ENCODE measurements around the gene PREX1. TPM values are rescaled to one million over a fixed set of nuclear protein-coding genes. Genes with fewer than 3 reads are reported as not detected.

PREX1 gene
- total RNA-seq, 1 experiment from 2014 or later, result 9.5 TPM

DNA sequence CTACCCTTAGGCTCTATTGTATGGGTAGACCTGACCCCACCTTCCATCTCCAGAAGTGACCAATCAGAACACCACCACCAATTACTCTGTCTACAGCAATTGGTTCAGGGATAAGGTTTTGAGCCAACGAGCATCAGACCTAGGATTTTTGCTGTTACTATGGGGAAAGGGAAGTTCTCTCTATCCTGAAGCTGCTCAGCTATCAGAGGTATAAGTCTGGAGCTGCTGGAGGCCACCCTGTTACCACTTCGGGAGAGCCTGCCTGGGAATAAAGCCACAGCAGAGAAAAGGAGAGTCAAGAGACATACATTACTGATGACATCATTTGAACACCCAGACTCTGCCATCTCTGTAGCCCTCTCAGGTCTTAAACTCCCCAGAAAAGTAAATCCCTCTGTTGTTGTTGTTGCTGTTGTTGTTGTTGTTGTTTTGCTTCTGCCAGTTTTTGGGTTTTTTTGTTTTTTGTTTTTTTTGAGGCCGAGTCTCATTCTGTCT, 94.5 kb downstream of the PREX1 start:
- POLR2A ChIA-PET, result no interaction called here

DNA sequence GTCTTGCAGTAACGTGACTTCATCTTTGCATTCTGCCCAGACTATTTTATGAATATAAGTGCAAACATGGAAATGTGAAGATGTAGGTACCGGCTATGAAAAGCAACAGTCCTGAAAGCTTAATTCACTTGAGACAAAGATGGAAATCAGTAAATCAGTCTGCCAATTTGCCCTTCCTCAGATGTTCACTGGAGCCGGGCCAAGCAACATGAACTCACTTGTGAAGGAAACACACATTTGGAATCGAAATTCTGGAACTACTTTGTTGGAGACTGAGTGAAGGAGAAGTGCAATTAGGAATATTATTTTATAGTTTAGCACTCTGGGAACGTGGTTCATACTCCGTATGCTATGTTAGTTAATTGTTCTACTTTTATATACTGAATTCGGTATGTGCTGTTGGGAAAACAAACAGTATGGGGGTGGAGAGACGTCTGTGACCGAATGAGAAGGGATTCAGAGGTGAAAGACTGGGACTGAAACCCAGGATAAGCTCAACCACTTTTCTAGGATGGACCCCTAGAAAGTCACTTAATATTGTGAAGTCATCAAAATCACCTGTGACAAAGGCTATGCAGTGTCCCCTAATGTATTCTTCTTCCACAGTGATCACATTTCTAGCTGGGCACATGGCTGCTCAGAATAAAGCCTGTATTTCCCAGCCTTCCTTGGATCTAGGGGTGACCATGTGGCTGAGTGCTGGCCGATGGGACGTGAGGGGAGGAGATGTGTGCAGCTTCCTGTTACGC, 95.5 kb downstream of the PREX1 start:
- no peak overlapping the region for H3K4me3 Mint-ChIP-seq (ENCODE audit: unreplicated experiment)
- no peaks in the 10 kb centered on the region for H3K9me3 Mint-ChIP-seq (ENCODE audit: unreplicated experiment)
- H3K36me3 Mint-ChIP-seq (ENCODE audit: insufficient read depth, unreplicated experiment), result no peaks in the 10 kb centered on the region
- H3K27me3 Mint-ChIP-seq (ENCODE audit: insufficient read depth, unreplicated experiment), result no peaks in the 10 kb centered on the region
- Histone ChIP-seq H3K4me3 (ENCODE audit: low read depth, low read length) (no peak overlapping the region), H3K36me3 (ENCODE audit: control insufficient read depth, insufficient read depth, low read length) (no peaks in the 10 kb centered on the region), H3K9me3 (no peaks in the 10 kb centered on the region), H3K4me1 (no peaks in the 10 kb centered on the region), H3K27me3 (replicated peaks; ENCODE audit: control insufficient read depth, insufficient read depth, low read length) (no peaks in the 10 kb centered on the region)
- H3K4me1 Mint-ChIP-seq (ENCODE audit: low read depth, unreplicated experiment), result no peaks in the 10 kb centered on the region
- no peak overlapping the region for H3K27ac Mint-ChIP-seq (ENCODE audit: unreplicated experiment)
- BruUV-seq (replicated peaks), result no TSS peak
- TF ChIP-seq, protein P1, sequence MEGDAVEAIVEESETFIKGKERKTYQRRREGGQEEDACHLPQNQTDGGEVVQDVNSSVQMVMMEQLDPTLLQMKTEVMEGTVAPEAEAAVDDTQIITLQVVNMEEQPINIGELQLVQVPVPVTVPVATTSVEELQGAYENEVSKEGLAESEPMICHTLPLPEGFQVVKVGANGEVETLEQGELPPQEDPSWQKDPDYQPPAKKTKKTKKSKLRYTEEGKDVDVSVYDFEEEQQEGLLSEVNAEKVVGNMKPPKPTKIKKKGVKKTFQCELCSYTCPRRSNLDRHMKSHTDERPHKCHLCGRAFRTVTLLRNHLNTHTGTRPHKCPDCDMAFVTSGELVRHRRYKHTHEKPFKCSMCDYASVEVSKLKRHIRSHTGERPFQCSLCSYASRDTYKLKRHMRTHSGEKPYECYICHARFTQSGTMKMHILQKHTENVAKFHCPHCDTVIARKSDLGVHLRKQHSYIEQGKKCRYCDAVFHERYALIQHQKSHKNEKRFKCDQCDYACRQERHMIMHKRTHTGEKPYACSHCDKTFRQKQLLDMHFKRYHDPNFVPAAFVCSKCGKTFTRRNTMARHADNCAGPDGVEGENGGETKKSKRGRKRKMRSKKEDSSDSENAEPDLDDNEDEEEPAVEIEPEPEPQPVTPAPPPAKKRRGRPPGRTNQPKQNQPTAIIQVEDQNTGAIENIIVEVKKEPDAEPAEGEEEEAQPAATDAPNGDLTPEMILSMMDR (IDR thresholded peaks at IDR 0.05; ENCODE audit: insufficient read depth in 1 of 2, low read depth in 1 of 2, low read length in 1 of 2, severe bottlenecking in 1 of 2, unreplicated experiment in 1 of 2), result no peak
- CTCF ChIA-PET, result no interaction called here
- POLR2A ChIA-PET, result no interaction called here
- intact Hi-C loops (cut with micrococcal nuclease; ENCODE audit: unreplicated experiment), result no loop called here
- DNase-seq, result no peak

More for the DNA sequence above, 94.5 kb downstream of the PREX1 start:
- DNase-seq, result no peak
- H3K36me3 Mint-ChIP-seq (ENCODE audit: insufficient read depth, unreplicated experiment), result no peaks in the 10 kb centered on the region
- no peaks in the 10 kb centered on the region for H3K4me1 ChIP-seq
- intact Hi-C loops (cut with micrococcal nuclease; ENCODE audit: unreplicated experiment), result no loop called here
- H3K4me3 Mint-ChIP-seq (ENCODE audit: unreplicated experiment), result no peak overlapping the region
- H3K4me1 Mint-ChIP-seq (ENCODE audit: low read depth, unreplicated experiment), result no peaks in the 10 kb centered on the region
- H3K27ac Mint-ChIP-seq (ENCODE audit: unreplicated experiment), result no peak overlapping the region
- H3K27me3 Mint-ChIP-seq (ENCODE audit: insufficient read depth, unreplicated experiment), result no peaks in the 10 kb centered on the region
- no peak overlapping the region for H3K4me3 ChIP-seq (ENCODE audit: low read depth, low read length)
- no peaks in the 10 kb centered on the region for H3K36me3 ChIP-seq (ENCODE audit: control insufficient read depth, insufficient read depth, low read length)
- no TSS peak for BruUV-seq (replicated peaks)
- no peaks in the 10 kb centered on the region for H3K9me3 ChIP-seq
- H3K9me3 Mint-ChIP-seq (ENCODE audit: unreplicated experiment), result no peaks in the 10 kb centered on the region
- TF ChIP-seq, protein P1 (IDR thresholded peaks at IDR 0.05; ENCODE audit: insufficient read depth in 1 of 2, low read depth in 1 of 2, low read length in 1 of 2, severe bottlenecking in 1 of 2, unreplicated experiment in 1 of 2), result no peak
- H3K27me3 ChIP-seq (replicated peaks; ENCODE audit: control insufficient read depth, insufficient read depth, low read length), result no peaks in the 10 kb centered on the region
- CTCF ChIA-PET, result no interaction called here

DNA sequence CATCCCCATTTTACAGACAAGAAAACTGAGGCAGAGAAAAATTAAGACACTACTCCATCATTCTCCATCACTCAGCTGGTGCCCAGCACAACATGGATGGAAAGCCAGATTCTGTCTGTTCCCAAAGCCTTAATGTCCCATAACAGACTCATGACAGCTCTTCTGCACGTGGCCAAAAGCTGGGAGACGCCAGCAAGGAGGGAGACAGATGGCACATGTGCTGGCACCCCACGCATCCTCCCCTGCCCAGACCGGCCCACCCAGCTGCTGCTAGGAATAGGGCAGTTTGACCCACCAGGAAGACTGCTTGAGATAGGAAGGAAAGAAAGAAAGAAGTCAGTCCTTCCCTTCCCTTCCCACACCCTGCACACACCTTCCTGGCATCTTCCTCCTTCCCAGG, 96.3 kb downstream of the PREX1 start:
- CTCF ChIA-PET, result no interaction called here

More for the DNA sequence above, 96.3 kb downstream of the PREX1 start:
- no peaks in the 10 kb centered on the region for H3K4me1 Mint-ChIP-seq (ENCODE audit: low read depth, unreplicated experiment)
- no peaks in the 10 kb centered on the region for H3K36me3 Mint-ChIP-seq (ENCODE audit: insufficient read depth, unreplicated experiment)
- no TSS peak for BruUV-seq (replicated peaks)
- H3K9me3 Mint-ChIP-seq (ENCODE audit: unreplicated experiment), result no peaks in the 10 kb centered on the region
- H3K9me3 ChIP-seq, result no peaks in the 10 kb centered on the region
- no peaks in the 10 kb centered on the region for H3K27me3 ChIP-seq (replicated peaks; ENCODE audit: control insufficient read depth, insufficient read depth, low read length)
- TF ChIP-seq, protein P1 (IDR thresholded peaks at IDR 0.05; ENCODE audit: insufficient read depth in 1 of 2, low read depth in 1 of 2, low read length in 1 of 2, severe bottlenecking in 1 of 2, unreplicated experiment in 1 of 2), result no peak
- intact Hi-C loops (cut with micrococcal nuclease; ENCODE audit: unreplicated experiment), result no loop called here
- DNase-seq, result no peak
- no peak overlapping the region for H3K4me3 Mint-ChIP-seq (ENCODE audit: unreplicated experiment)
- POLR2A ChIA-PET, result no interaction called here
- no peaks in the 10 kb centered on the region for H3K36me3 ChIP-seq (ENCODE audit: control insufficient read depth, insufficient read depth, low read length)
- no peak overlapping the region for H3K27ac Mint-ChIP-seq (ENCODE audit: unreplicated experiment)
- no peak overlapping the region for H3K4me3 ChIP-seq (ENCODE audit: low read depth, low read length)
- H3K4me1 ChIP-seq, result no peaks in the 10 kb centered on the region
- H3K27me3 Mint-ChIP-seq (ENCODE audit: insufficient read depth, unreplicated experiment), result no peaks in the 10 kb centered on the region

All from Caco-2 (cell line).